ENCODE measurements around the gene DACT3.

Gene DACT3

GRCh38 chr19:46621191-46622117, 39.5 kb downstream of the DACT3 start:
- peak overlapping the region; percentile 50 for H3K4me3 Mint-ChIP-seq
- H3K27ac Mint-ChIP-seq: peak overlapping the region; percentile 91
- H3K27me3 Mint-ChIP-seq (ENCODE audit: low read depth, poor library complexity): peaks cover 9% of the 10 kb centered on the region
- H3K9me3 Mint-ChIP-seq: no peaks in the 10 kb centered on the region
- H3K36me3 Mint-ChIP-seq (ENCODE audit: low read depth): no peaks in the 10 kb centered on the region
- peak; percentile 54 for DNase-seq
- no peak for TF ChIP-seq CTCF (IDR thresholded peaks at IDR 0.05)
- peaks cover 55% of the 10 kb centered on the region for H3K4me1 Mint-ChIP-seq

GRCh38 chr19:46620716-46621115, 40.3 kb downstream of the DACT3 start:
- no peak for TF ChIP-seq CTCF (IDR thresholded peaks at IDR 0.05)
- Mint-ChIP-seq H3K27ac (peak overlapping the region; percentile 91), H3K9me3 (no peaks in the 10 kb centered on the region), H3K4me1 (peaks cover 55% of the 10 kb centered on the region), H3K27me3 (ENCODE audit: low read depth, poor library complexity) (peaks cover 9% of the 10 kb centered on the region), H3K4me3 (peak overlapping the region; percentile 50), H3K36me3 (ENCODE audit: low read depth) (no peaks in the 10 kb centered on the region)
- DNase-seq: no peak

GRCh38 chr19:46620267-46620666, 40.7 kb downstream of the DACT3 start:
- H3K27me3 Mint-ChIP-seq (ENCODE audit: low read depth, poor library complexity): peaks cover 9% of the 10 kb centered on the region
- DNase-seq: no peak
- no peaks in the 10 kb centered on the region for H3K9me3 Mint-ChIP-seq
- peaks cover 53% of the 10 kb centered on the region for H3K4me1 Mint-ChIP-seq
- no peak overlapping the region for H3K27ac Mint-ChIP-seq
- no peaks in the 10 kb centered on the region for H3K36me3 Mint-ChIP-seq (ENCODE audit: low read depth)
- no peak overlapping the region for H3K4me3 Mint-ChIP-seq
- no peak for TF ChIP-seq CTCF (IDR thresholded peaks at IDR 0.05)

- H3K36me3 Mint-ChIP-seq (ENCODE audit: low read depth): no peaks in the 10 kb centered on the region
- no peak for DNase-seq
- H3K27me3 Mint-ChIP-seq (ENCODE audit: low read depth, poor library complexity): peaks cover 3% of the 10 kb centered on the region
- H3K4me1 Mint-ChIP-seq: peaks cover 48% of the 10 kb centered on the region
- H3K27ac Mint-ChIP-seq: no peak overlapping the region
- no peaks in the 10 kb centered on the region for H3K9me3 Mint-ChIP-seq
- no peak overlapping the region for H3K4me3 Mint-ChIP-seq
- TF ChIP-seq CTCF (IDR thresholded peaks at IDR 0.05): no peak
Measured at GRCh38 chr19:46618670-46619231, 42.2 kb downstream of the DACT3 start.

GRCh38 chr19:46617601-46618000, 43.4 kb downstream of the DACT3 start:
- no peak for DNase-seq
- H3K4me3 Mint-ChIP-seq: no peak overlapping the region
- H3K27ac Mint-ChIP-seq: no peak overlapping the region
- H3K36me3 Mint-ChIP-seq (ENCODE audit: low read depth): no peaks in the 10 kb centered on the region
- no peak for TF ChIP-seq CTCF (IDR thresholded peaks at IDR 0.05)
- peaks cover 3% of the 10 kb centered on the region for H3K27me3 Mint-ChIP-seq (ENCODE audit: low read depth, poor library complexity)
- peaks cover 48% of the 10 kb centered on the region for H3K4me1 Mint-ChIP-seq
- no peaks in the 10 kb centered on the region for H3K9me3 Mint-ChIP-seq

All from nephron progenitor cell (in vitro differentiated cells).